DND-41 (cell line): Measurements from ENCODE around the gene HTT.

Source experiments
- ATAC-seq: fragments of 200-7000 bp; cut with Tn5 transposase; 3 replicates; pipeline ENCODE4 v1.9.1; 2021; ENCODE audit warnings: low read depth; ENCODE audit not compliant: insufficient read depth
- DNase-seq: peaks from one replicate; pipeline ENCODE4 v3.0.0-alpha.2; 2020
- H2AFZ ChIP-seq: 2 replicates; pipeline ENCODE4 v1.6.0; 2012; ENCODE audit warnings: low read depth, low read length
- H3K27ac ChIP-seq: 2 replicates; pipeline ENCODE4 v1.5.1; 2012; ENCODE audit warnings: low read length, inconsistent platforms
- H3K27me3 ChIP-seq: fragments of 200-600 bp; sonication (generic); 2 replicates; pipeline ENCODE4 v1.6.0; 2012; ENCODE audit warnings: low read length, mild to moderate bottlenecking, inconsistent platforms; ENCODE audit not compliant: insufficient read depth, poor library complexity
- H3K36me3 ChIP-seq: 2 replicates; pipeline ENCODE4 v1.5.1; 2012; ENCODE audit warnings: low read length, inconsistent platforms; ENCODE audit not compliant: insufficient read depth
- H3K4me1 ChIP-seq: 2 replicates; pipeline ENCODE4 v1.5.1; 2012; ENCODE audit warnings: mild to moderate bottlenecking, low read length; ENCODE audit not compliant: insufficient read depth
- H3K4me2 ChIP-seq: 2 replicates; pipeline ENCODE4 v1.6.0; 2012; ENCODE audit warnings: mild to moderate bottlenecking, moderate library complexity, low read length, inconsistent platforms; ENCODE audit not compliant: insufficient read depth
- H3K4me3 ChIP-seq, 2 experiments: fragments of 200-600 bp in 1 of 2; shearing (Covaris generic) in 1 of 2; 2 replicates each; pipeline ENCODE4 v1.5.1; 2012 to 2016; ENCODE audit warnings: inconsistent platforms in 2 of 2, low read length in 2 of 2, mild to moderate bottlenecking in 2 of 2, low read depth in 1 of 2, moderate library complexity in 1 of 2
- H3K79me2 ChIP-seq: 2 replicates; pipeline ENCODE4 v1.6.0; 2012; ENCODE audit warnings: low read length, inconsistent platforms; ENCODE audit not compliant: insufficient read depth
- H3K9ac ChIP-seq: 2 replicates; pipeline ENCODE4 v1.6.0; 2012; ENCODE audit warnings: low read depth, mild to moderate bottlenecking, inconsistent platforms, low read length, moderate library complexity
- H3K9me3 ChIP-seq: 2 replicates; pipeline ENCODE4 v1.5.1; 2012; ENCODE audit warnings: low read length, moderate library complexity, mild to moderate bottlenecking, inconsistent platforms; ENCODE audit not compliant: insufficient read depth, severe bottlenecking
- H4K20me1 ChIP-seq: 2 replicates; pipeline ENCODE4 v1.6.0; 2012; ENCODE audit warnings: low read length; ENCODE audit not compliant: insufficient read depth
- CTCF ChIP-seq: IDR thresholded peaks from 2 replicates; pipeline ENCODE4 v1.5.1; 2012; ENCODE audit warnings: borderline replicate concordance, low read length, moderate library complexity, mild to moderate bottlenecking; ENCODE audit not compliant: poor library complexity, severe bottlenecking; ENCODE audit errors: extremely low read depth
- EZH2 ChIP-seq: IDR thresholded peaks from 3 replicates; pipeline ENCODE4 v1.6.1; 2012; ENCODE audit warnings: borderline replicate concordance, low read depth, mild to moderate bottlenecking, moderate library complexity, low read length, inconsistent platforms; ENCODE audit not compliant: severe bottlenecking

HTT gene

GRCh38 chr4:3246458-3247398 is 172.2 kb downstream of the HTT start:
- ATAC-seq (0 out of 3 replicates have a peak, but pooled peaks have one; percentile 22), DNase-seq (no peak)
- Histone ChIP-seq H3K79me2 (no peaks in the 10 kb centered on the region), H3K27ac (no peak overlapping the region), H3K36me3 (peaks cover under 1% of the 10 kb centered on the region; the same call in 1 of the 2 replicates), H3K9me3 (no peaks in the 10 kb centered on the region), H3K4me3 (no peak overlapping the region), H4K20me1 (peaks cover 10% of the 10 kb centered on the region), H3K4me2 (no peak overlapping the region), H2AFZ (no peak overlapping the region), H3K9ac (no peak overlapping the region), H3K4me1 (no peaks in the 10 kb centered on the region), H3K27me3 (no peaks in the 10 kb centered on the region)
- TF ChIP-seq CTCF (peak; percentile 35), EZH2 (no peak)

- Histone ChIP-seq H4K20me1 (peaks cover 10% of the 10 kb centered on the region), H3K79me2 (no peaks in the 10 kb centered on the region), H3K4me1 (no peaks in the 10 kb centered on the region), H3K27ac (no peak overlapping the region), H3K27me3 (no peaks in the 10 kb centered on the region), H3K9me3 (no peaks in the 10 kb centered on the region), H3K9ac (no peak overlapping the region), H3K4me2 (no peak overlapping the region), H3K4me3 (no peak overlapping the region), H3K36me3 (no peaks in the 10 kb centered on the region), H2AFZ (no peak overlapping the region)
- TF ChIP-seq EZH2: no peak
- no peak for TF ChIP-seq CTCF
- ATAC-seq (no peak), DNase-seq (no peak)
These were observed 173.1 kb downstream of the HTT start for GRCh38 chr4:3247399-3248177.

- H3K9ac ChIP-seq: no peak overlapping the region
- DNase-seq (no peak), ATAC-seq (no peak)
- no peak overlapping the region for H3K27ac ChIP-seq
- H3K27me3 ChIP-seq: no peaks in the 10 kb centered on the region
- H3K9me3 ChIP-seq: no peaks in the 10 kb centered on the region
- no peak overlapping the region for H2AFZ ChIP-seq
- no peak overlapping the region for H3K4me2 ChIP-seq
- H3K79me2 ChIP-seq: no peaks in the 10 kb centered on the region
- H3K4me3 ChIP-seq: no peak overlapping the region
- H4K20me1 ChIP-seq: peaks cover 10% of the 10 kb centered on the region
- TF ChIP-seq EZH2 (no peak), CTCF (no peak)
- no peaks in the 10 kb centered on the region for H3K4me1 ChIP-seq
- no peaks in the 10 kb centered on the region for H3K36me3 ChIP-seq
These were observed 173.6 kb downstream of the HTT start for GRCh38 chr4:3248178-3248480.
